GM21786 (cell line): ENCODE results near the gene CEP68.

Experiments
- ATAC-seq: cut with Tn5 transposase; IDR thresholded peaks from one replicate; pipeline ENCODE4 v1.9.1; 2021; ENCODE audit not compliant: unreplicated experiment

Gene CEP68

GRCh38 chr2:65075605-65076344 is 19.6 kb downstream of the CEP68 start:
- ATAC-seq: no peak

DNA sequence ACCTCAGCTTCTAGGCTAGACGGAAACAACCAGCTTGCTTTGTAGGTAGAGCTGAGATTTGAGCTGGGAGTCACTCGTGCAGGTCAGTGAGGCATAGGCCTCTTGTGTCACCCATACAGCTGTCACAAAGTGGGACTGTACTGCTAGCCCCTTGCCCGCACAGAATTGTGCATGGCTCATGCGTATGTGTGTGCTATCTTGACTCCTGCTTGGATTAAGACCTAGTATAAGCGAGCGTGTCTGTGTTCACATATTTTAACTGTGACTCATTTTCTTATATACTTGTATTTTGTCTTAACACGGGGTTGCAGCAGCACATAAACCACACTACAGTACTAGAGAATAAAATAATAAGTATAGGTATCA is 20.1 kb downstream of the CEP68 start:
- ATAC-seq: no peak

GRCh38 chr2:65077898-65078297 is 21.7 kb downstream of the CEP68 start:
- no peak for ATAC-seq

GRCh38 chr2:65079017-65079416 is 22.8 kb downstream of the CEP68 start:
- ATAC-seq: no peak

GRCh38 chr2:65081232-65081685 is 25.0 kb downstream of the CEP68 start:
- no peak for ATAC-seq

GRCh38 chr2:65085148-65085547 is 28.9 kb downstream of the CEP68 start:
- ATAC-seq: no peak

GRCh38 chr2:65092791-65093190 is 36.6 kb downstream of the CEP68 start:
- ATAC-seq: no peak

GRCh38 chr2:65093211-65093610 is 37.0 kb downstream of the CEP68 start:
- ATAC-seq: no peak

GRCh38 chr2:65096948-65097347 is 40.7 kb downstream of the CEP68 start:
- ATAC-seq: no peak

DNA sequence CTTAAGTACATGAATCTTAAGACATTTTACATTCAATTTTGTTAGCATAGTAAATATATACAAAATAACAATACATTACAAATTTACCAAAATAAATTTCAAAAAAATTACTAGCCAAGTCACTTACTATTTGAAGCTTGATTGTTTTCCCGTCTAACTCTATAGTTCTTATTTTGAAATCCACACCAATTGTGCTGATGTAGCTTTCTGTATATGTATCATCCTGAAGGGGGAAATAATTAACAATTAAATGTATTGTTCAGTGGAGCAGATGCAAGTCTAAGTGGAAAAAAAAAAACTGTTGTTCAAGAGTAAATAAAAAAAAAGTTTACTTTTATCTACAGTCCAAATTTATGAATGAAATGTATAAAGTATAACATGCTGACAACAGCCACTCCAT is 41.6 kb downstream of the CEP68 start:
- ATAC-seq: no peak

DNA sequence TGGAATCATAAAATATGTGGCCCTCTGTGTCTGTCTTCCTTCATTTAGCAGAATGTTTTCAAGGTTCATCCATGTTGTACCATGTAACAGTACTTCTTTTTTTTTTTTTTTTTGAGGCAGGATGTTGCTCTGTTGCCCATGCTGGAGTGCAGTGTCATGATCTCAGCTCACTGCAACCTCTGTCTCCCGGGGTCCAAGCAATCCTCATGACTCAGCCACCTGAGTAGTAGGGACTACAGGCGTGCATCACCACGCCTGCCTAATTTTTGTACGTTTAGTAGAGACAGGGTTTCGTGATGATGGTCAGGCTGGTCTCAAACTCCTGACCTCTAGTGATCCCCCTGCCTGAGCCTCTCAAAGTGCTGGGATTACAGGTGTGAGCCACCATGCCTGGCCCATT is 42.5 kb downstream of the CEP68 start:
- ATAC-seq: no peak

DNA sequence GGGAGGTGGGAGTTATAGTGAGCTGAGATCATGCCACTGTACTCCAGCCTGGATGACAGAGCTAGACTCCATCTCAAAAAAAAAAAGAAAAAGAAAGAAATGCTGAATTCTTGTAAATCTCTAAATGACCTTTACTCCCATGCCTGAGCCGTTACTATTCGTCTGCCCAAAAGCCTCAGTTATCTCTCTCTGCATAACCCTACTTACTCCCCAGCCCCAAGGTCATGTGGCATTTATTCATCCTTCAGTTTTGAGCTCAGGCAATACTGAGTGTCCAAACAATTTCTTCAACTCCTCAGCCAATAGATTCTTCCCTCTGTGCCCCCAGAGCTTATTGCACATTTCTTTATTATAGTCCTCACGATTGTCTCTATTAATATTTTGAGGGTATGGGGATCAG is 44.9 kb downstream of the CEP68 start:
- no peak for ATAC-seq

DNA sequence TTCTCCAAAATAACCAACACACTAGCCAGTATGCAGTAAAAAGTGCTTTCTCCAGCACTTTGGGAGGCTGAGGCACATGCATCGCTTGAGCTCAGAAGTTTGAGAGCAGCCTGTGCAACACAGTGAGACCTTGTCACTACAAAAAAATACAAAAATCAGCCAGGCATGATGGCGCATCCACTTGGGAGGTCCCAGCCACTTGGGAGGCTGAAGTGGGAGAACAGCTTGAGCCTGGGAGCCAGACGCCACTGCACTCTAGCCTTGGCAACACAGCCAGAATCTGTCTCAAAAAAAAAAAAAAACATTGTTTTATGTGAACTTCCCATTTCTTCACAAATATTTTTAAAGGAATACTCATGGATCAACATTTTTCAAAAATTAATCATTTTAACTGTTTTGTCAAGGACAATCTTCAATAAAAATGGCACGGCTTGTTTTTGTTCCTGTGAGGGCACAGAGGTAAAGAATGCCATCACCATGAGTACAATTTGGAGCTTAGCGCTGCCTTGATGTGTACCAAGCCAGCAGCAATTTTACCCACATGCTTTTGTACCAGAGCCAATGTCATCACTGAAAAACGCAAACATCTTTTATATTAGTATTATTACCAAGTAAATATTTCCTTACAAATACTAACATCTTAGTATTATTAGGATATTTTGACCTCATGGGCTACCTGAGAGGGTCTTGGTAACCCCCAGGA is 46.9 kb downstream of the CEP68 start:
- ATAC-seq: no peak

GRCh38 chr2:65107530-65107929 is 51.3 kb downstream of the CEP68 start:
- ATAC-seq: no peak

GRCh38 chr2:65108780-65109179 is 52.6 kb downstream of the CEP68 start:
- ATAC-seq: no peak

- no peak for ATAC-seq
Measured at GRCh38 chr2:65112633-65113032, 56.4 kb downstream of the CEP68 start.

GRCh38 chr2:65113229-65113628 is 57.0 kb downstream of the CEP68 start:
- no peak for ATAC-seq

DNA sequence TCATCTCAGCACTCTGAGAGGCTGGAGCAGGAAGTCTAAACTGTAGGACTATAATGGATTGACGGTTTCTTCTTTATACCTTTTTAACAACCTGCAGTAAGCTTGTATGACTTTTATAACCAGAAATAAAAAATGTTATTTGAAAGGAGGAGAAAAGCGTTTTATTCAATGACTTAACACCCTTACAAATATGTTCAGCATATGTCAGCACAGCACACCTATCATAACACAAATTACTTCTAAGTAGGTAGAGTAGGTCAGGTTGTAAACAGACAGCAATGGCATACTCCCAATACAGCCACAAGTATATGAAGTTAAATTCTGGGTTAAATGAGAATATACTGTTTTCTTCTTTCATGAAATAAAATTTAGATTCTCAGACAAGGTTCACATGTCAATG is 57.6 kb downstream of the CEP68 start:
- no peak for ATAC-seq

GRCh38 chr2:65114921-65115320 is 58.7 kb downstream of the CEP68 start:
- ATAC-seq: no peak

DNA sequence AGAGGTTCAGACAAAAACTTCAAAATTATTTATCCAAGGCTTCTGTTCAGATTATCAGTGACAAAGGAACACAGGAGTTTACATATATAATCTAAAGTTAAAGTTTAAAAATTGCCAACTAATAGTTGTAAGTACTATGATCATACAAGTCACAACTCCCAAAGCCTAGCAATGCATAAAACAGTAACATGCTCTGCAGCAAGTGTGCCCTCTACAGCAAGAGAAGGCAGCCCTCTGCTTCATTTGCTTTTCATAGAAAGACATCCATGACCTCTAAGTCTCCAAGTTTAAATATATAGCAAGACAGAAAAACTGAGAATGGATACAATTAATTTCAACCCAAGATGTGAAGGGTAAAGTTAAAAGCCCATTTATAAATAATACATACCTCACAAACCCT is 60.4 kb downstream of the CEP68 start:
- ATAC-seq: no peak

DNA sequence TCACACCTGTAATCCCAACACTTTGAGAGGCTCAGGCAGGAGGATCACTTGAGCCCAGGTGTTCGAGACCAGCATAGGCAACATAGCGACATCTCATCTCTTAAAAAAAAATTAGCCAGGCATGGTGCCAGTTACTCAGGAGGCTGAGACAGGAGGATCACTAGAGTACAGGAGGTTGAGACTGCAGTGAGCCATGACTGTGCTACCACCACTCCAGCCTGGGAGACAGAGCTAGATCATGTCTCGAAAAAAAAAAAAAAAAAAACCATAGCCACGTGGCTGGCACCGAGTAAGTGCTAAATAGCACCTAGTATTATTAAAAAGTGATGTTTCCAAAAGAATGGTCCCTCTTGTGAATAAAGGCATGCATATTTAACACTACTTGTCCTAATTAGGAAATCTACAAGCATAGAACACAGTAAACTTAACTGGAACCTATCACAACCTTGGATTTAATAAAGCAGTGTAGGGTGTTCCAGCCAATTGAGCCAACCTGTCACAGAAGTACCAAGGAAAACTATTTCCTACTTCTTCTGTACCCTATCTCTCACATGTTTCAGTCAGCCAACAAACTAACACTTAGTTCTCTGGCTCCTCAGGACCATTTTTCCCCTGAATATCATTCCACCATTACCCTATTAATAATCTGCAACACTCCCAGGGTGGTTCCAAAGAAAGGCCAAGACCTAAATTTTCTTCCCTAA is 64.9 kb downstream of the CEP68 start:
- ATAC-seq: no peak

- no peak for ATAC-seq
Measured at GRCh38 chr2:65122313-65122712, 66.1 kb downstream of the CEP68 start.
